Activated T-helper 1 cell treated with Interleukin-2 at 50 U/mL for 16 hours (primary cell): ENCODE measurements around the gene TNS3.

ENCODE experiments used
- DNase-seq: peaks from one replicate; pipeline ENCODE4 v3.0.0-alpha.2; 2020; ENCODE audit warnings: low read depth

TNS3 gene

DNA sequence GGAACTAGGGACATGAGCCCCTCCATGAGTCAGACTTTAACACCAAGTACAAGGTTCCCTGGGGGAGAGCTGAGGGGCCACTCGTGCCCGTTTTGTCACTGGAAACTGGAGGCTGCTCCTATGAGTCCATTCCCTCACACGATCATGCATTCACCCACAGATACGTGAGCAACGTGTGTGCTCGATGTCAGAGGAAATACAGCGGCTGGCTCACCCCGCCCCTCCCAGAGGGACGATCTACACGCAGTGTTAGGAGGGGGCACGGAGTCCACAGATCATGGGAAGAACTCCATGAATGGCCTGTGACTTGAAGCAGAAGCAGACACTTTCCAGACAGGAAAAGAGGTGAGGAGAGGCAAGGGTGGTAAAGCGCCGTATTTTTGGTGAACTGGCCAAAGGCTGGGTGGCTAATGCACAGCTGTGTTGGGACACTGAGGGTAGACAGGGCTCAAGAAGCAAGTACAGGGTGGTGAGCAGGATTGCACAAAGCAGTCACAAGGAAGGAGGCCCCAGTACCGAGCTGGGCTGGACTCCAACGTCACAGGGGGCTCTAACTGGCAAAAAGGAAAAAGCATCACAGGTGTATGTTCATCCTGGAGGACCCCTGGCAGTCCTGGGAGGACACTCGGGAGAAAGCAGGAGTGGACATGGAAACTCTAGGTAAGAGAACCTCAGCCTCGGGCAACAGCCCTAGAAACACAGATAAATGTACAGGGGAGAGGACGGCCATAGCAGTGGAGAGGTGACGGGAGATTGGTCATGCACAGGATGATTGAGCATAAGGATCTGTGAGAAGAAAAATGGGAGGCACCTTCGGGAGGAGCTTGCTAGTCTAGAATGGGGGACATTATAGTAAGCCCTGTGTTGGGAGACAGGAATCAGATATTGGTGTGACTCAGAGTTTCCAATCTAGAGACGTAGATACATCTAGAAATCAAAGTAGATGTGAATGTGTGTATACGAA, 41.2 kb downstream of the TNS3 start:
- no peak for DNase-seq

DNA sequence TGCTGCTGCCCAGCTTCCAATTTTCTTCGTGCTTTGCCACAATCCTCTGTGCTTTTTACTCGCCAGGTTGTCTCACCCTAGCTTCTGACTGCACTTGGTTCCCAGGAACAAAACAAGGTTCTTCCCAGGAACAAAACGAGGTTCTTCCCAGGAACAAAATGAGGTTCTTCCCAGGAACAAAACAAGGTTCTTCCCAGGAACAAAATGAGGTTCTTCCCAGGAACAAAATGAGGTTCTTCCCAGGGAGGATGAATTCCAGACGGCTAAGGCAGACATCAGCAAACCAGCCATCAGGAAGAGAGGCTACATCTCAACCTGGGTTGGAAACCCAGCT, 41.9 kb downstream of the TNS3 start:
- DNase-seq = no peak

DNA sequence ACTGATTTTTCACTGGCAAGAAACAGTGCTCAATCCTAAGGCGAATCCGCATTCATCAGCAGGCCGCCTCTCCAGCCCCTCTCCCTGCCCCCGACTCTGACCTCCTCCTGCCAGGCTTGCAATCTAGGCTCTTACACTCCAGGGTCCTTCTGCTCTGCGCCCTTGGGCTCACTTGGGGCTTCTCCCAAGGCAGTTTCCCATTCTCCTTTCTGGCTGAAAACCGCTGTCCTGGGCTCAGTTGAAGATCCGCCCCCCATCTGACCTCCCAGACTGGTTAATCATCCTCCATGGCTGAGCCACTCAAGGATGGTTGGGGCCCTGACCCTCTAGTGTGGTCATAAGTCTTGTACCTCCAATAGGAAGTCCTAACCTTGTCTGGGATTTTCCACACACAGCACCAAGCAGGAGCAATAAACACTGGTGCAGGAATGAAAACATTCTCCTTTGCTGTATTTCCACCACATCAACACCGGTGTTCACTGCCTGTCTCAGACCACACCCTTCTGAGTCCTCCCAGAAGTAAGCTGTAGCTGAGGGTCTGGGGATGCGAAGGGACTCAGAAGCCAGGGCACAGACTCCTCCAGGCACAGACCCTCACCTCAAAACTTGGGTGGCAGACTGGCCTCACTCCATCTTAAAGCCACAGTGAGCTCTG, 42.4 kb downstream of the TNS3 start:
- no peak for DNase-seq

DNA sequence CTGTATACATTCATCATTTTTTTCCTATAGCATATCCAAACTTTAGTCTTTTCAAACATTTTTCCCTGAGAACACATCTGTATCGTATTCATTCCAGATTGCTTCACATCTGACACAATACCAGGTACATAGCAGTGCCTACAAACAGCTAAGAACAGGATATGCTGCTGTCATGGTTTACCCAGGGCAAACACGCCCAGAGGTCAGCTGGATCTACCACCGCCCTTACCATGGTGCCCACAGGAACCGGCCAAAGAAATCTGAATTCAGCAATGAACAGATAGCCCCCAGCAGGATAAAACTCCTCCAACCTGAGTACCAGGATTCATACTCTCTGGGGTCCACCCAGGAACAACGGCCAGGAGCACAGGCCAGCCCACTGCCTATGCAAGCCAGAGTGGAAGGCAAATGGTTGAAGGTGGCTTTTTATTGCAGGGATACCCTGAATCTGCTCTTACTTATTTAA, 43.0 kb downstream of the TNS3 start:
- no peak for DNase-seq

DNA sequence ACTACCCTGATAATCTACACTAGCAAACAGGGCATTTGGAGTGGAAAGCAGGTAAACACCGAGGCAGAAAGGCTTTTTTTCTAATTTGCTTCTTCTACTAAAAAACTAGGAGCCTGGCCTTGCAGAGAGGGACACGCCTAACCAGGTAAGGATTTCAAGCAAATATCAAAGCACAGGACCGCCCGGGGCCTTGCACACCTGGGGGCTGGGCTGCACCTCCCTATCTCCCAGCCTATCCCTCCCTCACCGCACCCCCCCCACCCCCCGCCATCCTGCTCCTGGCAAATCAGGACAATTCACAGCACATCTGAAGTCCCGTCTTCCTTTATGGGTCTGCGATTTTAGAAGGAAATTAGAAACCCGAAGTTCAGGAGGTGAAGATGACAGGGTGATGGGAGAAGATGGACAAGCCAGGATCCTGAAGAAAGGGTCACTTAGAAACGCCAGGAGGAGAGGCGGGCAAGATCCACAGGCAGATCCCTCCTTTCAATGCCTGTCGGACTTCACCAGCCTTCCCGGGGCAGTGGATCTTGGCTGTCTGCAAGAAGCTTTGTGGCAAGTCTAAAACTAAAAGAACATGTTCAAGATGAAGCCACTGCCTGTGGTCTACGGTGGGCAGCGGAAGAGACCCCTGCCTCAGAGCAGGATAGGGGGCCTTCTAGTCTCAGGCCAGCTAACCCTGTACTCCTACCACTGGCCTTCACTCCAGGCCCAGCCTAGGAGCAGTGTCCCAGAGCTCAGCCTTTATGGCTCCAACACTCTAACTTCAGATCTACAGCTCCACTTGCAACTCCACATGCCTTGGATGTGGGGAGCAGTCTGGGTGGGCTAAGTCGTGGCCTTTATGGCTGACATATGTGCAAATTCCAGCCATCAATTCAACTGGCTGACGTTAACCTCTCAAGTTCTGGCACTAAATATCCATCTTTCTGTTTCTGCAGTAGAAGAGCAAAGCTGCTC, 43.9 kb downstream of the TNS3 start:
- DNase-seq = no peak

DNA sequence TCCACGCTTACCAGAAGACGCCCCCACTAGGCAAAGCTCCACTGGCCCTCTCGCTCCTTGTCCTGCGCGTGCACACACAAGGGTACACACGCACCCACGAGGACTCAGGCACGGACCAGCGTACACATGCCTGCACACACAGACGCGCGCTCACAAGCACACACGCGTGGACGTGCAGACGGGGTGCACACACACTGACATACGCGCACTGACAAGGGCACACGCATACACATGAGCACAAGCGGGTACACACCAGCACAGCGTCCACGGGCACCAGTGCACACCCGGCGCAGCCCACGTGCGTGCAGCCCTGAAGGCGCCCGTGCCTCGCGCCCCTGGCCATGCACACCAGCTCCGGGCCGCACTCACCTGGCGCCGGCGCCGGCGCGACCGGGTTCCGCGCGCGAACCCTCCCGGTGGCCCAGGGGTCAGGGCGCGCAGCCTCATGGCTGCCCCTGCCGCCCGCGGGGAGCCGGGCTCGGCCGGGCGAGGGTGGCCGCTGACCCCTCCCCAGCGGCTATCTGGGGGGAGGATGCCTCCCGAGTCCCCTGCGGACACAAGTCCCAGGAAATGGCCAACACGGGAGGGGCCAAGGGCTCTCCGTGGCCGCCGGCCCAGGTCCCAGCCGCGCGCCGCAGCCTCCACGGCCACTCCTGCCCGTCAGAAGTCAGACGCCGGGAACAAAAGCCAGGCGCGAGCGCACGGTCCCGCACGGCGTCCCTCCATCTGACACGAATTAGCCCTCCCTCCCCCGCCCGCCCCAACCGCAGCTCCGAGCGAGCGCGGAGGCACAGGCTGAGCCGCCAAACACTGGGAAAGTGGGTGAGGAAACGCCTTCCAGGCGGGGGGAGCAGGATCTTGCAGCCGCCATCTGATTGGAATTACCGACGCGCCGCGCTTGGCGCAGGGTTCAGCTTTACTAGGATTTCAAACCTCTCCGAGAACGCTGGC, 45.0 kb downstream of the TNS3 start:
- no peak for DNase-seq

DNA sequence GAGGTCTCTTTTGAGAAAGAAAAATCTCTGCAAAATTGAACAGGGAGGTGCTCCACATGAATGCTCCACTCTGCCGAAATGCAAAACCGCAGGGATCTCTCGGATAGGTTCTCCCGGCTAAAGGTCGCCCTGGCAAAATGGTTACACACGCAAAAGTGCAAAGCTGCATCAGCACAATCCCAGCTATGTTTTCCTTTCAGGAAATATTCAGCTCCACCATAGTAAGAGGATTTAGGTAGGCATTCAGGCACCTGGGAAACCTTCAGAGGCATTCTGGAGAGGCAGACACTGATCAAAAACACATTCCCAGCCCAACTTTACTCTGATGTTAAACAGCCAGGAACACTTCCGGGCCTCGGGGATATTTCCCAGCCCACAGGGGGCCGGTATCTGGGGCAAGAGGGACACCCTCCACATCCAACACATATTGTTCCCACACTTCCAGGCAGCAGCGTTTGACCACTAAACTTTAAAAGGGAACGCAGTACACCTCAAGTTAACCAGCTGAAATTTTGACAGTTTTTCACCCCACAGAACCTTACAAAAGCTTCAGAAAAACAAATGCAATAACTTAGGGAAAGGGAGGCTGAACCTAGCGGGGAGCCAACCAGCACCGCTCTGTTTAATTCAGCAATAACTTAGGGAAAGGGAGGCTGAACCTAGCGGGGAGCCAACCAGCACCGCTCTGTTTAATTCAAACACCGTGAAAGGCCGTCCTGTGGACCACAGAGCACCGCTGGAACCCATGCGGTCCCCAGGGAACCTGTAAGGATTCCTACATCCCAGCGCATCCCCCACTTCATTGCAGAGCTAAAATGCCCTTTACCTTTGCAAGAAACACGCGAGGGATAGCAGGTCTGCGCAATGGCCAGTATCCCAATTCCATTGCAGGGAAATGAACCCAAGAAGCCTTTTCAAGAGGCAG, 45.9 kb downstream of the TNS3 start:
- no peak for DNase-seq

DNA sequence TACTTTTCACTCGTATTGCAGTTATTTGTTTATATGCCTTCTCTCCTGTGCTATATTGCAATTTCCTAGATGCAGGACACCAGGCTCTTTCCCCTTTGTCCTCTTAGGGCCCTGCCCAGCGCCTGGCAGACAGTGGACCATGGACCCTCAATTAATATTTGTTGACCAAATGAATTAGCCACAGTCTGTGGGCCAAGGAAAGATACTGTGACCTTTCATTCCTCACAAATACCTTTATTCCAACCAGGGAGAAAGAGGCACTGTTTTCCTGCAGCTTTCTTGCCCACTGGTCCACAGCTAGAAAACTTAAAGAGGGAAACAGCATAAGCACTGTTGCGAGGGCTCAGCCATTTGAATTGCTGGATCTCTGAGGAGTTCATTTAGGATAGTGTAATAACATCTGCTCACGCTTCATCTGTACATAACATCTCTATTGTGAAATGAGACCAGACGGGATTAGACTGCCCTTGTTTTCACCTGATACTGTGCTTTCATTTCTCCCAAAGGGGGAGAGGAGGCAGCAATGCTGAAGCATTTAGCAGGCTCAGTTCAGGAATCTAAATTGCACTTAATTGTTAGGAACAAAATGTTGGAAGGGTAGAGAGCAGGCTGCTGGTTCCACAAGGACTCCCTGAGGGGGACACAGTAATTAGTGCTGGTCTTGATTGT, 46.7 kb downstream of the TNS3 start:
- DNase-seq = no peak

DNA sequence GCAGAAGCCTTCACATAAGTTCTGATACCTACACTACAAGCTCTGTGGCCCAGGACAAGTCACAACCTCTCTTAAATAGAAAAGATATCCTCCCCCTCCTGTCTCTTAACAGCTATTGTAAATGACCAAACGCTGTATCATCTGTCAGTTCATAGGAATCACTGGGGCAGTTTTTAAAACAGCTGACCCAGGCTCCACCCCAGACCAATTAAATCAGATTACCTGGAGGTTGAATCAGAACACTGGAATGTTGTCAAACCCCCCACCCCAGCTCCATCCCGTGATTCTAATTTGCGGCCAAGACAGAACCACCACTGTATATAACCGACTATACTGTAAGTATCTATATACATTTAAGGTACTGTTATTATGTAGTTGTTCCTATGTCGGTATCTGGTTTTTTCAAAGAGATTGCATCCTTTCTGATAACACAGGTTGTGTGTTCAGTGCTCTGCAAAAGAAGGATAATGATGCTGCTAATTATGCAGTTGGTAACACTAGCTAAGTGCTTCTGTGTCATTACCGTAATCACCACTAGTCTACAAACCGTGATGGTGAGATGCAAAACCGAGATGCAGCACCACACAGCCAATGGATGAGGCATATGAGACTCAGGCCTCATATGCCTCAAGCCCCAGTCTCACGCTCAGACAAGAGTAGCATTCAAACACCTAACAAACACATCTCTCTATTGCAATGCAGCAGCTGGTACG, 47.4 kb downstream of the TNS3 start:
- DNase-seq = no peak

DNA sequence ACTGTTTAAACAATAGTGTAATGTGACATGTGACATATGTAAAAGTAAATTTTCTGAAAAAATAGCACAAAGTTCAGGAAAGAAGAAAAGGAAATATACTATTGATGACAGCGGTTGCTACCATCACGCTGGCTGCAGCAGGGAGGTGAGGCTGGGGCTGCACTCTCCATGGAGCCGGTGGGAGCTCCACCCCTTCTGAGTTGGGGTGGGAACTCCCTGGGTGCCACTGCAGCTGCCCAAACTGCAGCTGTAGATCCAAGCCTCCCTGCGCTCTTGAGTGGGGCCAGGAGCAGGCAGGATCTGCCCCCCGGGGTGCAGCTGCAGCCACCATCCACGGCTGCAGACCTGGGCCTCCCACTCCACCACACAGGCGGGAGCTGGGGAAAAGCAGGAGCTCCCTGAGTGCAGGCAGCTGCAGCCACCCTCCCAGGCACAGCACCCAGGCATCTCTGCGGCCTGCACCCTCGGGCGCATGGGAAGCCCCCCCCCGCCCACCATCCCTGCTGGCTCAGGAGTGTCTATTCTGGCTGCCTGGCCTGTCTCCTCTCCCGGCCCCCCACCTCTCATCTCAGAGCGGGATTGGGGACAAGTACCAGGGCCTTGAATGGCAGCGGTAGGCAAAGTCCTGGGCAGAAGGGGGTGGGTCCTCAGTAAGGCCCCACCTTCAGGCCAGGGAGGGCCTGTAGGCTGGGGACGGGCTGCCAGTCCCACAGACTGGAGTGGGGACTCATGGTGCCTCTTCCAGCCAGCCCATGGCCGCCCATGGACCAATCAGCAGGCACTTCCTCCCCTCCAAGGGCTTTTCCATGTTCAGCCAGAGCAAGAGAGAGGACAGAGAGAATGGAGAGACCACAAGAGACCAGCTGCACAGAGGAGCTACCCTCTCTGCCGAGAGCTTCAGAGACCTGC, 50.1 kb downstream of the TNS3 start:
- DNase-seq = no peak

DNA sequence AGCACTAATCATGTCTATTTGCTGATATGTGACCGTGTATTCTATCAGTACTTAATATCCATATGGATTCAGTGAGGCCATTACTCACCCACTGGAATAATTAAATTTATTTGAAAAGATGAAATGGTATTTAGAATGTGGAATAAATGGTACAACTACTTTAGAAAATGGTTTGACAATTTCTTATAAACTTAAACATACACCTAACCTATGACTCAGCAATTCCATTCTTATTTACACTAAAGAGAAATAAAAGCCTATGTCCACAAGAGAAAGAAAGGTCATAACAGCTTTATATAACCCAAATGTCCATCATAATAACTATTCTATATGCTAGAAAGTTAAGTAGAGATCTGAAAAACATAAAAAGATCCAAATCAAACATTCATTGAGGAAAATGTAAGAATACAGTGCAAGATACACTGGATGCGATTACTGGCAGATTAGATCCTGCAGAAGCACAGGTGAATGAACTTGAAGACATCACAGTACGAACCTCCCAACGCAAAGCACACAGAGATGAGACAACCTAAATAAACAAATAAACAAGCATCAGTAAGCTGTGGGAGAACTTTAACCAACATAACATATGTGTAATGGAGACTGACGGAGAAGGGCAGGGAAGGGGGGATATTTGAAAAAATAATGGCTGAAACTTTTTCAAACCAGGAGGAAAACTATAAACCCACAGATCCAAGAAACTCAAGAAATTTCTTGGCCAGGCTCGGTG, 51.9 kb downstream of the TNS3 start:
- DNase-seq = no peak

DNA sequence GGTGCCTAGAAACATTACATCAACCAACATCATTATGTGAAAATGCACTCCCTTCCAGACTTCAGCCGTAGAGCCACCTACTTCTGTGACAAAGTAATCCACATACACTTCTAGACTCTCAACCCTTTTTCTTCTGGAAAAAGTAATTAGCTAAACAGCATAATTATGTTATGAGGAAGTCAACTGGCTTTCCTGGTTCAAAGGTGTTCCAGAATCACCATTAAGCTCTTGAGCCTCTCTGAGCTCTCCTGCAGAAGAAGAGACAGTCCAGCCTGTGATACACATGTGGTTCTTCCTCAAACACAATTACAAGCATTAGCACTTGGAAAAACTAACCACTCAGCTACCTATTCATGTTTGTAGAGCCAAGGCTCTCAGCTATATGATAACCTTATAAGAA, 52.5 kb downstream of the TNS3 start:
- DNase-seq = no peak

DNA sequence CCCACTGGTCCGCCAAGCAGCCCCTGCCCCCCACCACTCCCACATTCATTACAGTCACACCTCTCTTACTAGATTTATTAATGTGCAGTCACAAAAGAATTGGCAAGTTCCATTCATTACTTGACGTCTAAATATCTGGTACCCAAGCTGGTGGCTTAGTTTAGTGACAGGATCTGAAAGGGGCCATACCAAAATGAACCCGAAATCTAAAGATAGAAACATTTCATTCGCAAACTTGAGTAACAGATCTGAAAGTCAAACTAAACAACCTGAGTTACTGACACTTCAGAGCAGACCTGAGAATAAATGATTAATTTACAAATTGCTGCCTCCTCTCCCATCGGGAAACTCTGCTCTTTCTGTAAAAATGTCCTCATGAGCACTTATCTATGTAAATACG, 53.4 kb downstream of the TNS3 start:
- DNase-seq = no peak

DNA sequence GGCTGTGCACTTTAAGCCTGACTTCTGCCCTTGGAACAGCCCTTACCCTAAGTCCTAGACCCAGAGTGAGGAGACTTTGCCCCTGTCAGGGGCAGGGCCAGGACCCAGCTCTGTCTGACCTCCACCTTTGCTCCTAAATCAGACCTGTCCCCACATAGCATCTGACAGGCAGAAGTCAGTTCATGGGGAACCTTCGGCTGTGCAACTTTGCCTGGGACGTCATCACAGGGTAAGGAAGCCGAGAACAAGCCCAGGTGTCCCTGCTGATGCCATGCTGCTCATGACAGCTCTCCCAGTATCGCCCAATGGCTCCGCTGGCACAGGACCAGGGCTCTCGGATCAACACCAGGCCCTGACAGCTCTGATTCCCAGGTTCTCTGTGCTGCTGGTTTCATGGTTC, 55.4 kb downstream of the TNS3 start:
- DNase-seq = no peak

DNA sequence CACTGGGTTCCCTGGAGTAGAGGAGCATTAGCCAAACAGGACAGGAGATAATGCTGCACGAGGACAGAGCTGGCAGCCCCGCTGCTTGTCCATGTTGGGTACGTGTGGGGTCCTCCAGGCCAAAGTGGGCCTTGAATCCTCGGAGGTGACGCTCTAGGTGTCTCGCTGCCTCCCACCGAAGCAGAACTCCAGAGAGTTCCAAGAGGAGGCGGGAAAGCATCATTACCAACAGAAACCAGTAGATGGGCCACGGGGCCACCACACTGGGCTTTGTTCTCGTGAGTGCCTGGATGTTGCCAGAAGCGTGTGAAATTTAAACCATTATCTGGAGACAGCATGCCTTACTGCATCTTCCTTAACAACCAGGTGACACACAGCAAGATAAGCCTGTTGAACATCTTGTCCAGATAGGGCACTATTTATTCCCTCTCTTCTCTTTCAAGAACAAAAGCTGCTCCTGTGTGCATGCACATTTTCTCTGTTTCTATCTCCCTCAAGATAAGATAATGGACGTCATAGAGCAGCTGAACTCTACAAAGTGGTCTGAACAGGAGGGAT, 56.8 kb downstream of the TNS3 start:
- DNase-seq = no peak

DNA sequence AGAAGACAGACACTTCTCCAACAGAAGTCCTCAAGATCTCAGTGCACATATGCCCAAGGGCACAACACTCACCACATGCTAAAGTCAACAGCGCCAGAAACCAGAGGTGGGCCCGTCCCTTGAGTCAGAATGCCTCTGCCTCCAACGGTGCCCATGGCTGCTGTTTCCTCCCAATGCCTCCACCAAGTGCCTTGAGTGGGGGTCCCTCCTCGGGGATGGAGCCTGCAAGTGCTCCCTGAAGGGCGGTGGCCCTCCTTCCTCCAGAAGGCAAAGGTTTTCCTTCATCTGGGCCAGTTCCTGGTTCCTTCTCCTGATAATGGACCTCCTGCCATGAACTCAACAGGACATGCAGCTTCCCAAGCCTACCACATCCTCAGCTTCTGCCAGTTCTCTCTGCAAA, 58.5 kb downstream of the TNS3 start:
- no peak for DNase-seq
